Testis (tissue), 3 donors: ENCODE data around the gene KRT3. TPM values are rescaled to one million over a fixed set of nuclear protein-coding genes. Genes with fewer than 3 reads are reported as not detected.

Experiments used
- DNase-seq: peaks from one replicate; pipeline ENCODE4 v3.0.0-alpha.2; 2019
- H3K27ac ChIP-seq, 2 donors: fragments of 200-600 bp; sonication (generic); one replicate each; pipeline ENCODE4 v1.5.1; 2019
- H3K27me3 ChIP-seq: fragments of 200-600 bp; sonication (generic); one replicate; pipeline ENCODE4 v1.5.1; 2019
- H3K36me3 ChIP-seq: fragments of 200-600 bp; sonication (generic); one replicate; pipeline ENCODE4 v1.5.1; 2017; ENCODE audit warnings: low read depth; ENCODE audit errors: missing control alignments
- H3K4me1 ChIP-seq: fragments of 200-600 bp; sonication (generic); one replicate; pipeline ENCODE4 v1.5.1; 2019
- H3K4me3 ChIP-seq, 2 donors: fragments of 200-600 bp; sonication (generic); one replicate each; pipeline ENCODE4 v1.5.1; 2017 to 2019
- H3K9me3 ChIP-seq: fragments of 200-600 bp; sonication (generic); one replicate; pipeline ENCODE4 v1.5.1; 2017
- POLR2A ChIP-seq: fragments of 450-650 bp; IDR thresholded peaks from one replicate; pipeline ENCODE4 v1.6.1; 2017; ENCODE audit warnings: antibody characterized with exemption, mild to moderate bottlenecking, moderate library complexity
- WGBS, 2 donors: methylation state at CpG; one replicate each; pipeline ENCODE4 v1.1.5; 2018; 5-methylcytosine and 5-hydroxymethylcytosine counted together
- intact Hi-C: fragments of 100-400 bp; cut with DNase I; formaldehyde crosslinking; loops from one replicate; pipeline ENCODE4 v1.15.1; 2023; ENCODE audit warnings: low total_unique reads
- polyA plus RNA-seq: library from polyadenylated mRNA; stranded (reverse); fragments of 350-450 nt; fragmentation: Illumina TruSeq; extraction: RNeasy Lipid Tissue Mini Kit (QIAGEN cat#74804); gene quantifications from one replicate; pipeline ENCODE4 v1.2.3, GENCODE V29; 2014; ENCODE audit warnings: low read depth, low replicate concordance; ENCODE audit not compliant: insufficient read depth
- total RNA-seq, 2 donors: library from RNA; depleted of rRNA; stranded (reverse); fragments of >200 nt; gene quantifications; one replicate each; pipeline ENCODE4 v1.2.3, GENCODE V29; 2016
- TF ChIP-seq, protein P1 (sequence below), 3 experiments: fragments of 450-650 bp in 2 of 3; fragments of 200-600 bp in 1 of 3; sonication (generic) in 1 of 3; IDR thresholded peaks; one replicate each; pipeline ENCODE4 v1.5.1; 2016 to 2019; ENCODE audit warnings: antibody characterized with exemption in 3 of 3, mild to moderate bottlenecking in 2 of 3, moderate library complexity in 1 of 3

Gene KRT3
- total and polyA plus RNA-seq, 3 donors from 2014 or later: not detected

DNA sequence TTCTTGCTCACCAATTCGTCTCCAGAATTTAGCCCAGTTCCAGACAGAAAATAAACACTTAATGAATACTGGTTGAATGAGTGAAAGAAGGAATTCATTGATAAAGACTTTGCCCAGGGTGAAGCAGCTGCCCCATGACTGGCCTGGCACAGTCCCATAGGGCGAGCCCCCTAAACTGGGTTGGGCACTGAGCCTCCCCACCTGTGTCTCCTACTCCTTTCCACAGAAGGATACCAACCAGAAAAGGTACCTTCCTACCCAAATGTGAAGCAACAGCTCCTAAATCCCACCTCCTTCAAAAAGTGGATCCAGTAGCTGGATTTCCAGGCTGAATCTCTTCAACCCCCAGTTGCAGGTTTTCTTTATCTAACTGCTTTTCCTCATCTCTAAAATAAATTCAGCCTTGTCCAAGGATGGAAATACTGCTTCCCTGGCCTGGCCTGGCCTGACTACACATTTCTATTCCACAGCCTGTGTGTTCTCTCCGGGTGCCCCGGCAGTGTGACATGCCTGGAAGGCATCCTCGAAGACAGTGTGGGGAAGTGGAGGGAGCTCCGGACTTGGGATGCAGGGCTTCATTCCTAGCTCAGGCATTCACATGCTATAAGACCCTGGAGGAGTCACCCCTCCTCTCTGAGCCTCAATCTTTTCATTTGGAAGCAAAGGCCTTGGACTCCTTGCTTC, 7.6 kb downstream of the KRT3 start:
- 70 to 93% methylated on average over 6 of the region's 6 CpGs for WGBS, 2 donors
- Histone ChIP-seq H3K27me3 (no peaks in the 10 kb centered on the region), H3K9me3 (no peaks in the 10 kb centered on the region), H3K4me3 (no peak overlapping the region), H3K36me3 (no peaks in the 10 kb centered on the region), H3K27ac (no peak overlapping the region), H3K4me1 (peaks cover 8% of the 10 kb centered on the region)
- intact Hi-C loops: no loop called here
- no peak for TF ChIP-seq POLR2A
- TF ChIP-seq, protein P1, sequence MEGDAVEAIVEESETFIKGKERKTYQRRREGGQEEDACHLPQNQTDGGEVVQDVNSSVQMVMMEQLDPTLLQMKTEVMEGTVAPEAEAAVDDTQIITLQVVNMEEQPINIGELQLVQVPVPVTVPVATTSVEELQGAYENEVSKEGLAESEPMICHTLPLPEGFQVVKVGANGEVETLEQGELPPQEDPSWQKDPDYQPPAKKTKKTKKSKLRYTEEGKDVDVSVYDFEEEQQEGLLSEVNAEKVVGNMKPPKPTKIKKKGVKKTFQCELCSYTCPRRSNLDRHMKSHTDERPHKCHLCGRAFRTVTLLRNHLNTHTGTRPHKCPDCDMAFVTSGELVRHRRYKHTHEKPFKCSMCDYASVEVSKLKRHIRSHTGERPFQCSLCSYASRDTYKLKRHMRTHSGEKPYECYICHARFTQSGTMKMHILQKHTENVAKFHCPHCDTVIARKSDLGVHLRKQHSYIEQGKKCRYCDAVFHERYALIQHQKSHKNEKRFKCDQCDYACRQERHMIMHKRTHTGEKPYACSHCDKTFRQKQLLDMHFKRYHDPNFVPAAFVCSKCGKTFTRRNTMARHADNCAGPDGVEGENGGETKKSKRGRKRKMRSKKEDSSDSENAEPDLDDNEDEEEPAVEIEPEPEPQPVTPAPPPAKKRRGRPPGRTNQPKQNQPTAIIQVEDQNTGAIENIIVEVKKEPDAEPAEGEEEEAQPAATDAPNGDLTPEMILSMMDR (IDR thresholded peaks at IDR 0.05): no peak
- DNase-seq: no peak

DNA sequence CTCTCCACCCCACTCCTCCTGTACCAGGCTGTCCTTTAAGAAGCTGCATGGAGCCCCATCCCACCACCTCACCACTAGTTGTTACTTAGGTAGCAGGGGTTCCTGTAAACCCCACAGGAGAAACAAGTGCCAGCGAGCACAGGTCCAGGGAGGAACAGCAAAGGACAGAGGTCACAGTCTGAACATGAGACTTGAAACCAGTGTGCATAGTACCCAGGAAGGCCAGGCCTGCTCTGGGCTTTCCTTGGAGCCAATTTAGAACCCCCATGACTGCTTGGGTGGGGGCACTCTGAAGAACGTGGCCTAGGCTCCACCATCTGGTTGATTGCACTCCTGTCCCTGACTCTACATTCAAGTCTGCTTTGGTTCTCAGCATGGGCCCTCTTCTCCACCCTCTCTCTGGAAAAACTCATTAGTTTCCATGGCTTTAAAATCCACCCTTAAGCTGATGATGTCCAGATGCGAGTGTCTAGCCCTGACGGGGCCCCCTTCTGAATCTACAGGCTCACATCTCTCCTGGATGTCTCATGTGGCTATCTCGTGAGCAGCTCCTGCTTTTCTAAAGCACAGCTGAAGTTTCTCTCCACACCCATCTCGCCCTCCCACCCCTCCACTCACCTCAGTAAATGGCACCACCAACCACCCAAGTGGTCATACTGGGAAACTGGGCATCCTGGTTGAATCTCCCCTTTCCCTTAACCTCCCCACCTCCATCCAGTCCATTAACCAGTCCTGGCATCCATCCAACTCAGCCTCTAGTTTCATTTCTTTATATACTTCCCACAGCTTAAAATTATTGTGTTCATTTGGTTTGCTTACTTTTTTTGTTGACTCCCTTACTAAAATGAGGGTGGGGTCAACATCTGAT, 8.4 kb downstream of the KRT3 start:
- no peaks in the 10 kb centered on the region for H3K27me3 ChIP-seq
- H3K4me1 ChIP-seq: peaks cover 8% of the 10 kb centered on the region
- no peak for DNase-seq
- intact Hi-C loops: no loop called here
- TF ChIP-seq POLR2A: no peak
- TF ChIP-seq, protein P1 (IDR thresholded peaks at IDR 0.05): no peak
- no peaks in the 10 kb centered on the region for H3K9me3 ChIP-seq
- WGBS, 2 donors: 83 to 86% methylated on average over 6 of the region's 6 CpGs
- no peak overlapping the region for H3K27ac ChIP-seq
- no peak overlapping the region for H3K4me3 ChIP-seq
- no peaks in the 10 kb centered on the region for H3K36me3 ChIP-seq

DNA sequence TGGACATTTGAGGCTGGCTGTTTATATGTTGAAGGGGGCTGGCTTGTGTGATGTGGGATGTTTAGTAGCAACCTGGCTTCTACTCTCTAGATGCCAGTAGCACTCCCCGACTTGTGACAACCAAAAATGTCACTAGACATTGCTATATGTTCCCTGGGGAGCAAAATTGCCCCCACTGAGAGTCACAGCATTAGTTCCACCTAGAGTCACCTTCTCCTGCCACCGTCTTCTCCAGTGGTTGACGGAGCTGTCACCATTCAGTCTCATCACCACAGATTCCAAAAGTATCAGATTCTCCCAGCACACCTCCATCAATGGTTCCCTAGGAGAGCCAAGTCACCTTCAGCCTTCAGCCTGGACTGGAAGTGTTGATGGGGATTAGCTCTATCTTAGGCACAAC, 11.0 kb downstream of the KRT3 start:
- no peak for TF ChIP-seq POLR2A
- TF ChIP-seq, protein P1 (IDR thresholded peaks at IDR 0.05): no peak

DNA sequence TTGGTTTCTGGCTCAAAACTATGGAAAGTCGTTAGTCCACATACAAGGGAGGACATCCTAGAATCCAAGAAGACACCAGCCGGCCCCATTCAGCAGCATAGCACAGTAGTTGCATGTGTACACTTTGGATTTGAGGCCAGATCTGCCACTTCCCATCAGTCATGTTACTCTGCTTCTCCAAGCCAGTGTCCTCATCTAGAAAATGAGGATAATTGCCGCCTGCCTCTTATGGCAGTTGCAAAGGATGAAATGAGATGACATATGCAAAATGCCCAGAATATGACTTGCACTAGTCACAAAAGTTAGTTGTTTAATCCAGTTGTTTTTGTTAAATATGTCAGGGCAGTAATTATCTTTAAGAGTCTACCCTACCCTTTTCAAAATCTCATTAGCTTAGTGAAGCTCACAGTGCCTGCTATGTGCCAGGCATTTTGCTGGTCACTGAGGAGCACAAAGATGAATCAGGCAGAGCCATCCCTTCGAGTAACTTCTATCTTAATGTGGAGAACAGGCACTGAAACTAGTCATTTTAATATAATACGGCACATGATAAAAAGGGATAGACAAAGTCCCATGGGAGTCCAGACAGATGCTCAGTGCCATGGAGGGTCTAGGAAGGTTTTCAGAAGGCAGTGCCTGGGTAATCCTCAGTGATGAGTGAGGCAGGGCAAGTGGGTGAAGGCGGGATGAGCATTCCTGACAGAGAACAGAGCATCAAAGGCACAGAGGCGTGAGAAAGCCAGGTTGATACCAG, 12.2 kb downstream of the KRT3 start:
- Histone ChIP-seq H3K27ac (no peak overlapping the region), H3K36me3 (no peaks in the 10 kb centered on the region), H3K9me3 (no peaks in the 10 kb centered on the region), H3K4me3 (no peak overlapping the region), H3K27me3 (no peaks in the 10 kb centered on the region), H3K4me1 (no peaks in the 10 kb centered on the region)
- no peak for DNase-seq
- 89 to 91% methylated on average over 7 of the region's 7 CpGs for WGBS, 2 donors
- intact Hi-C loops: no loop called here
- TF ChIP-seq POLR2A: no peak
- TF ChIP-seq, protein P1 (IDR thresholded peaks at IDR 0.05): no peak

More for the DNA sequence above, 11.0 kb downstream of the KRT3 start:
- no peak overlapping the region for H3K4me3 ChIP-seq
- H3K4me1 ChIP-seq: peaks cover 8% of the 10 kb centered on the region
- H3K27me3 ChIP-seq: no peaks in the 10 kb centered on the region
- DNase-seq: no peak
- H3K27ac ChIP-seq: no peak overlapping the region
- no peaks in the 10 kb centered on the region for H3K36me3 ChIP-seq
- intact Hi-C loops: no loop called here
- 93 to 96% methylated on average over 3 of the region's 3 CpGs for WGBS, 2 donors
- H3K9me3 ChIP-seq: no peaks in the 10 kb centered on the region
